ENCODE results near the gene FKBP3.

DNA sequence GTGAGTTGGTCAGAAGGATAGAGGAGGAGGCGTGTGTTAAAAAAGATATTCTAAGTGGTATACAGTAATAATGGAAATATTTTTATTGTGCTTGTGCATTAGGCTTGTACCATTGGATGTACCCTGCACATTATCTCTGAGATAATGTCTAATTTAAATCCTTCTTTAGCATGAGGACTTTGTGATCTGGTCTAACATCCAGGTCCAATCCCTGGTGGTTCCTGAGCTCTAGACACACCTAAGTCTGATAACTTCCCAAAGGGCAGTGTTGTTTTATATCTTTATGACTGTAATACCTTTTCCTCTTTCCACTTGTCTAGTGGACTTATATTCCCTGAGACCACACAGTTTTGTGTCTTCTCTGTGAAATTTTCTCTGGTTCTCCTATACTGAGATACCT is 29.7 kb downstream of the FKBP3 start:
- TF ChIP-seq POLR2A (IDR thresholded peaks at IDR 0.05; ENCODE audit: low read depth) (no peak), EP300 (IDR thresholded peaks at IDR 0.05) (no peak), POLR2AphosphoS5 (IDR thresholded peaks at IDR 0.05) (no peak)
- TF ChIP-seq, protein P1, sequence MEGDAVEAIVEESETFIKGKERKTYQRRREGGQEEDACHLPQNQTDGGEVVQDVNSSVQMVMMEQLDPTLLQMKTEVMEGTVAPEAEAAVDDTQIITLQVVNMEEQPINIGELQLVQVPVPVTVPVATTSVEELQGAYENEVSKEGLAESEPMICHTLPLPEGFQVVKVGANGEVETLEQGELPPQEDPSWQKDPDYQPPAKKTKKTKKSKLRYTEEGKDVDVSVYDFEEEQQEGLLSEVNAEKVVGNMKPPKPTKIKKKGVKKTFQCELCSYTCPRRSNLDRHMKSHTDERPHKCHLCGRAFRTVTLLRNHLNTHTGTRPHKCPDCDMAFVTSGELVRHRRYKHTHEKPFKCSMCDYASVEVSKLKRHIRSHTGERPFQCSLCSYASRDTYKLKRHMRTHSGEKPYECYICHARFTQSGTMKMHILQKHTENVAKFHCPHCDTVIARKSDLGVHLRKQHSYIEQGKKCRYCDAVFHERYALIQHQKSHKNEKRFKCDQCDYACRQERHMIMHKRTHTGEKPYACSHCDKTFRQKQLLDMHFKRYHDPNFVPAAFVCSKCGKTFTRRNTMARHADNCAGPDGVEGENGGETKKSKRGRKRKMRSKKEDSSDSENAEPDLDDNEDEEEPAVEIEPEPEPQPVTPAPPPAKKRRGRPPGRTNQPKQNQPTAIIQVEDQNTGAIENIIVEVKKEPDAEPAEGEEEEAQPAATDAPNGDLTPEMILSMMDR (IDR thresholded peaks at IDR 0.05) = no peak
